HepG2 (cell line): ENCODE measurements around the gene RPL3. TPM values are rescaled to one million over a fixed set of nuclear protein-coding genes. Genes with fewer than 3 reads are reported as not detected.

Source experiments
- E2F5 ChIP-seq: sonication (generic); formaldehyde crosslinking; conservative IDR thresholded peaks from 2 replicates; pipeline ENCODE4 v1.4.0; 2020; ENCODE audit warnings: missing genetic modification reagents
- FOXP4 ChIP-seq: sonication (generic); formaldehyde crosslinking; IDR thresholded peaks from 2 replicates; pipeline ENCODE4 v1.4.0; 2020; ENCODE audit warnings: missing genetic modification reagents
- IRF9 ChIP-seq: sonication (generic); formaldehyde crosslinking; IDR thresholded peaks from 2 replicates; pipeline ENCODE4 v1.8.0; 2022; ENCODE audit warnings: missing genetic modification reagents, mild to moderate bottlenecking, borderline replicate concordance
- KIAA2018 ChIP-seq: sonication (generic); formaldehyde crosslinking; IDR thresholded peaks from 2 replicates; pipeline ENCODE4 v1.5.0; 2020; ENCODE audit warnings: mild to moderate bottlenecking, missing genetic modification reagents, borderline replicate concordance
- MEIS2 ChIP-seq: sonication (generic); formaldehyde crosslinking; IDR thresholded peaks from 2 replicates; pipeline ENCODE4 v1.9.0; 2021; ENCODE audit warnings: mild to moderate bottlenecking, missing genetic modification reagents
- NFE2L1 ChIP-seq: sonication (generic); formaldehyde crosslinking; IDR thresholded peaks from 2 replicates; pipeline ENCODE4 v1.4.0; 2020; ENCODE audit warnings: missing genetic modification reagents, mild to moderate bottlenecking, borderline replicate concordance
- PAX8 ChIP-seq: sonication (generic); formaldehyde crosslinking; IDR thresholded peaks from 2 replicates; pipeline ENCODE4 v1.8.0; 2022; ENCODE audit warnings: mild to moderate bottlenecking, missing genetic modification reagents, borderline replicate concordance
- SMC3 ChIP-seq: IDR thresholded peaks from 2 replicates; pipeline ENCODE4 v1.6.1; 2011; ENCODE audit warnings: low read length, improper control_type of control experiment
- TAF1 ChIP-seq: sonication (generic); formaldehyde crosslinking; IDR thresholded peaks from 2 replicates; pipeline ENCODE4 v1.4.0; 2020; ENCODE audit warnings: missing genetic modification reagents
- TRAFD1 ChIP-seq: sonication (generic); formaldehyde crosslinking; IDR thresholded peaks from 2 replicates; pipeline ENCODE4 v1.5.1; 2020; ENCODE audit warnings: missing genetic modification reagents, mild to moderate bottlenecking, borderline replicate concordance
- ZFP36 ChIP-seq: fragments of 150-350 bp; IDR thresholded peaks from 2 replicates; pipeline ENCODE4 v1.6.1; 2018; ENCODE audit warnings: borderline replicate concordance, low read length, low read depth; ENCODE audit not compliant: partially characterized antibody
- ZNF354B ChIP-seq: sonication (generic); formaldehyde crosslinking; IDR thresholded peaks from 2 replicates; pipeline ENCODE4 v1.8.0; 2022; ENCODE audit warnings: mild to moderate bottlenecking, missing genetic modification reagents
- ZNF878 ChIP-seq: sonication (generic); formaldehyde crosslinking; IDR thresholded peaks from 2 replicates; pipeline ENCODE4 v1.8.1; 2023; ENCODE audit warnings: mild to moderate bottlenecking, missing genetic modification reagents, moderate library complexity
- ZSCAN21 ChIP-seq: sonication (generic); formaldehyde crosslinking; IDR thresholded peaks from 2 replicates; pipeline ENCODE4 v1.8.0; 2022; ENCODE audit warnings: mild to moderate bottlenecking, missing genetic modification reagents, moderate library complexity, borderline replicate concordance
- polyA plus RNA-seq, 8 experiments: library from polyadenylated mRNA; depleted of rRNA in 3 of 8; stranded (reverse) in 7 of 8; unstranded in 1 of 8; fragments of >200 nt; fragmentation: Illumina TruSeq in 4 of 8; extraction: Trizol in 4 of 8; gene quantifications; 2 replicates each; pipeline versions ENCODE4 v1.2.1 to v1.2.3, GENCODE V29; 2011 to 2016; ENCODE audit warnings: low read depth in 4 of 8, missing spikeins in 1 of 8, mixed read lengths in 1 of 8; ENCODE audit not compliant: insufficient read depth in 1 of 8
- total RNA-seq, 5 experiments: library from RNA; depleted of rRNA; stranded (reverse); fragments of >200 nt; fragmentation: Illumina TruSeq; extraction: Trizol; gene quantifications; 2 replicates each; pipeline ENCODE4 v1.2.3, GENCODE V29; 2016; ENCODE audit warnings: low read depth in 1 of 5

Gene RPL3
- total and polyA plus RNA-seq, 2 of the 13 experiments (the other 11 are each of a cell fraction or from before 2014, with no cell fraction given), result 1,051 to 3,279 TPM

- TF ChIP-seq PAX8 (CRISPR knock-in tag), result no peak
- no peak for TF ChIP-seq TAF1 (CRISPR knock-in tag)
- TF ChIP-seq NFE2L1 (CRISPR knock-in tag), result no peak
- TF ChIP-seq E2F5, result no peak
- TF ChIP-seq IRF9 (CRISPR knock-in tag), result no peak
- peak; percentile 28; the same call in 1 of the 2 replicates for TF ChIP-seq ZSCAN21 (CRISPR knock-in tag)
- TF ChIP-seq ZNF878 (CRISPR knock-in tag), result no peak
- TF ChIP-seq TRAFD1 (CRISPR knock-in tag), result 0 out of 2 replicates have a peak, but pooled peaks have one; percentile 41
- no peak for TF ChIP-seq FOXP4 (CRISPR knock-in tag)
- no peak for TF ChIP-seq ZFP36
- TF ChIP-seq SMC3, result no peak
- no peak for TF ChIP-seq KIAA2018
- TF ChIP-seq ZNF354B, result no peak
- no peak for TF ChIP-seq MEIS2 (CRISPR knock-in tag)
These were observed 15.3 kb downstream of the RPL3 start (continued) for GRCh38 chr22:39303892-39304671.
